LNCaP clone FGC (cell line): ENCODE measurements around the gene CLRN3.

Experiments
- DNase-seq: peaks from one replicate; pipeline ENCODE4 v3.0.0-alpha.2; 2011; ENCODE audit warnings: low read depth
- H3K4me3 ChIP-seq: 2 replicates; pipeline ENCODE4 v1.5.1; 2011; ENCODE audit warnings: mild to moderate bottlenecking, low read depth, low read length, control low read depth
- CTCF ChIP-seq: IDR thresholded peaks from 2 replicates; pipeline ENCODE4 v1.5.1; 2012; ENCODE audit warnings: mild to moderate bottlenecking; ENCODE audit not compliant: control insufficient read depth, insufficient read depth; ENCODE audit errors: extremely low read depth

Gene CLRN3

GRCh38 chr10:127881262-127881661 lies 11.5 kb downstream of the CLRN3 start:
- no peak for TF ChIP-seq CTCF
- H3K4me3 ChIP-seq: no peak overlapping the region
- no peak for DNase-seq

- no peak overlapping the region for H3K4me3 ChIP-seq
- DNase-seq: no peak
- no peak for TF ChIP-seq CTCF
These were observed 12.2 kb downstream of the CLRN3 start for GRCh38 chr10:127880557-127880956.

GRCh38 chr10:127878475-127879055 lies 14.2 kb downstream of the CLRN3 start:
- no peak overlapping the region for H3K4me3 ChIP-seq
- no peak for DNase-seq
- TF ChIP-seq CTCF: no peak

- H3K4me3 ChIP-seq: no peak overlapping the region
- no peak for DNase-seq
- TF ChIP-seq CTCF: no peak
These were observed 15.0 kb downstream of the CLRN3 start for GRCh38 chr10:127877699-127878098.

- DNase-seq: no peak
- no peak for TF ChIP-seq CTCF
- no peak overlapping the region for H3K4me3 ChIP-seq
These were observed 15.6 kb downstream of the CLRN3 start for GRCh38 chr10:127877116-127877515.

GRCh38 chr10:127875916-127876315 lies 16.8 kb downstream of the CLRN3 start:
- no peak for TF ChIP-seq CTCF
- DNase-seq: no peak
- no peak overlapping the region for H3K4me3 ChIP-seq

GRCh38 chr10:127875449-127875765 lies 17.3 kb downstream of the CLRN3 start:
- no peak for TF ChIP-seq CTCF
- no peak overlapping the region for H3K4me3 ChIP-seq
- DNase-seq: no peak
